ENCODE measurements around the gene DOCK2.

DOCK2 gene

DNA sequence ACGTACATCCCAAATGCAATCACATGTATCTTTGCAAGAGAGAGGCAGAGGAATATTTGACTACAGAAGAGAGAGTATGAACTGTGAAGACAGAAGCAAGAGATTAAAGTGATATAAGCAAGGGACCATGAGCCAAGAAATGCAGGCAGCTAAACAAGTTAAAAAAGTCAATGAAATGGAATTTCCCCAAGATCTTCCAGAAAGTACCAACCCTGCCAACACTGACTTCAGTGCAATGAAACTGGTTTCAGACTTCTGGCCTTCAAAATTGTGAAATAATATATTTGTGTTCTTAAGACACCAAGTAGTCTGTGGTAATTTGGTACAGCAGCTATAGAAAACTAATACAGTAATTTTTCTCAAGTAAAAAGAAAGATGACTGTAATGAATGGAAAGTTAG is 489.6 kb downstream of the DOCK2 start:
- Histone ChIP-seq H3K36me3 (ENCODE audit: control insufficient read depth in 2 of 2, insufficient read depth in 1 of 2, low read length in 2 of 2) (no peaks in the 10 kb centered on the region), H3K4me3 (ENCODE audit: low read depth, low read length) (no peak overlapping the region), H3K9me3 (ENCODE audit: control insufficient read depth, insufficient read depth, low read depth, low read length) (no peaks in the 10 kb centered on the region; the same call in 1 of the 2 replicates), H3K27ac (ENCODE audit: extremely low read depth, low read depth, low read length) (no peak overlapping the region), H3K4me1 (ENCODE audit: control insufficient read depth, insufficient read depth, low read length) (no peaks in the 10 kb centered on the region)
- TF ChIP-seq, protein P1, sequence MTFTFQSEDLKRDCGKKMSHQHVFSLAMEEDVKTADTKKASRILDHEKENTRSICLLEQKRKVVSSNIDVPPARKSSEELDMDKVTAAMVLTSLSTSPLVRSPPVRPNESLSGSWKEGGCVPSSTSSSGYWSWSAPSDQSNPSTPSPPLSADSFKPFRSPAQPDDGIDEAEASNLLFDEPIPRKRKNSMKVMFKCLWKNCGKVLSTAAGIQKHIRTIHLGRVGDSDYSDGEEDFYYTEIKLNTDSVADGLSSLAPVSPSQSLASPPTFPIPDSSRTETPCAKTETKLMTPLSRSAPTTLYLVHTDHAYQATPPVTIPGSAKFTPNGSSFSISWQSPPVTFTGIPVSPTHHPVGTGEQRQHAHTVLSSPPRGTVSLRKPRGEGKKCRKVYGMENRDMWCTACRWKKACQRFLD (tag by site-specific recombination; IDR thresholded peaks at IDR 0.05): no peak
- no peak for TF ChIP-seq ZNF423 (tag by site-specific recombination; IDR thresholded peaks at IDR 0.05)
- no peak for TF ChIP-seq ZNF768 (tag by site-specific recombination; IDR thresholded peaks at IDR 0.05)
- no peak for TF ChIP-seq GLI4 (tag by site-specific recombination; IDR thresholded peaks at IDR 0.05)
- TF ChIP-seq ZNF274 (IDR thresholded peaks at IDR 0.05; ENCODE audit: low read length): no peak
- no peak for TF ChIP-seq ZNF274 (tag by site-specific recombination; IDR thresholded peaks at IDR 0.05; ENCODE audit: borderline replicate concordance)
- TF ChIP-seq, protein P2, sequence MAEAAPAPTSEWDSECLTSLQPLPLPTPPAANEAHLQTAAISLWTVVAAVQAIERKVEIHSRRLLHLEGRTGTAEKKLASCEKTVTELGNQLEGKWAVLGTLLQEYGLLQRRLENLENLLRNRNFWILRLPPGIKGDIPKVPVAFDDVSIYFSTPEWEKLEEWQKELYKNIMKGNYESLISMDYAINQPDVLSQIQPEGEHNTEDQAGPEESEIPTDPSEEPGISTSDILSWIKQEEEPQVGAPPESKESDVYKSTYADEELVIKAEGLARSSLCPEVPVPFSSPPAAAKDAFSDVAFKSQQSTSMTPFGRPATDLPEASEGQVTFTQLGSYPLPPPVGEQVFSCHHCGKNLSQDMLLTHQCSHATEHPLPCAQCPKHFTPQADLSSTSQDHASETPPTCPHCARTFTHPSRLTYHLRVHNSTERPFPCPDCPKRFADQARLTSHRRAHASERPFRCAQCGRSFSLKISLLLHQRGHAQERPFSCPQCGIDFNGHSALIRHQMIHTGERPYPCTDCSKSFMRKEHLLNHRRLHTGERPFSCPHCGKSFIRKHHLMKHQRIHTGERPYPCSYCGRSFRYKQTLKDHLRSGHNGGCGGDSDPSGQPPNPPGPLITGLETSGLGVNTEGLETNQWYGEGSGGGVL (tag by site-specific recombination; IDR thresholded peaks at IDR 0.05): no peak
- no peak for TF ChIP-seq ZNF530 (tag by site-specific recombination; IDR thresholded peaks at IDR 0.05; ENCODE audit: low read depth)
- TF ChIP-seq ZNF24 (tag by site-specific recombination; IDR thresholded peaks at IDR 0.05): no peak
- TF ChIP-seq, protein P3, sequence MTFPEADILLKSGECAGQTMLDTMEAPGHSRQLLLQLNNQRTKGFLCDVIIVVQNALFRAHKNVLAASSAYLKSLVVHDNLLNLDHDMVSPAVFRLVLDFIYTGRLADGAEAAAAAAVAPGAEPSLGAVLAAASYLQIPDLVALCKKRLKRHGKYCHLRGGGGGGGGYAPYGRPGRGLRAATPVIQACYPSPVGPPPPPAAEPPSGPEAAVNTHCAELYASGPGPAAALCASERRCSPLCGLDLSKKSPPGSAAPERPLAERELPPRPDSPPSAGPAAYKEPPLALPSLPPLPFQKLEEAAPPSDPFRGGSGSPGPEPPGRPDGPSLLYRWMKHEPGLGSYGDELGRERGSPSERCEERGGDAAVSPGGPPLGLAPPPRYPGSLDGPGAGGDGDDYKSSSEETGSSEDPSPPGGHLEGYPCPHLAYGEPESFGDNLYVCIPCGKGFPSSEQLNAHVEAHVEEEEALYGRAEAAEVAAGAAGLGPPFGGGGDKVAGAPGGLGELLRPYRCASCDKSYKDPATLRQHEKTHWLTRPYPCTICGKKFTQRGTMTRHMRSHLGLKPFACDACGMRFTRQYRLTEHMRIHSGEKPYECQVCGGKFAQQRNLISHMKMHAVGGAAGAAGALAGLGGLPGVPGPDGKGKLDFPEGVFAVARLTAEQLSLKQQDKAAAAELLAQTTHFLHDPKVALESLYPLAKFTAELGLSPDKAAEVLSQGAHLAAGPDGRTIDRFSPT (tag by site-specific recombination; IDR thresholded peaks at IDR 0.05): no peak
- TF ChIP-seq ZNF514 (tag by site-specific recombination; IDR thresholded peaks at IDR 0.05): no peak
- TF ChIP-seq HOXC10 (CRISPR knock-in tag; IDR thresholded peaks at IDR 0.05): no peak
- no peak for TF ChIP-seq ZNF777 (tag by site-specific recombination; IDR thresholded peaks at IDR 0.05; ENCODE audit: borderline replicate concordance)
- TF ChIP-seq, protein P4, sequence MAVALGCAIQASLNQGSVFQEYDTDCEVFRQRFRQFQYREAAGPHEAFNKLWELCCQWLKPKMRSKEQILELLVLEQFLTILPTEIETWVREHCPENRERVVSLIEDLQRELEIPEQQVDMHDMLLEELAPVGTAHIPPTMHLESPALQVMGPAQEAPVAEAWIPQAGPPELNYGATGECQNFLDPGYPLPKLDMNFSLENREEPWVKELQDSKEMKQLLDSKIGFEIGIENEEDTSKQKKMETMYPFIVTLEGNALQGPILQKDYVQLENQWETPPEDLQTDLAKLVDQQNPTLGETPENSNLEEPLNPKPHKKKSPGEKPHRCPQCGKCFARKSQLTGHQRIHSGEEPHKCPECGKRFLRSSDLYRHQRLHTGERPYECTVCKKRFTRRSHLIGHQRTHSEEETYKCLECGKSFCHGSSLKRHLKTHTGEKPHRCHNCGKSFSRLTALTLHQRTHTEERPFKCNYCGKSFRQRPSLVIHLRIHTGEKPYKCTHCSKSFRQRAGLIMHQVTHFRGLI (tag by site-specific recombination; IDR thresholded peaks at IDR 0.05): no peak
- TF ChIP-seq PRDM1 (tag by site-specific recombination; IDR thresholded peaks at IDR 0.05): no peak
- no peak for TF ChIP-seq MEIS1 (CRISPR knock-in tag; IDR thresholded peaks at IDR 0.05; ENCODE audit: borderline replicate concordance)
- TF ChIP-seq ZNF585B (tag by site-specific recombination; IDR thresholded peaks at IDR 0.05): no peak
- TF ChIP-seq ZNF239 (tag by site-specific recombination; IDR thresholded peaks at IDR 0.05): no peak
- no peak for TF ChIP-seq KLF8 (tag by site-specific recombination; IDR thresholded peaks at IDR 0.05)
- TF ChIP-seq ZNF624 (tag by site-specific recombination; IDR thresholded peaks at IDR 0.05): no peak
- TF ChIP-seq, protein P5, sequence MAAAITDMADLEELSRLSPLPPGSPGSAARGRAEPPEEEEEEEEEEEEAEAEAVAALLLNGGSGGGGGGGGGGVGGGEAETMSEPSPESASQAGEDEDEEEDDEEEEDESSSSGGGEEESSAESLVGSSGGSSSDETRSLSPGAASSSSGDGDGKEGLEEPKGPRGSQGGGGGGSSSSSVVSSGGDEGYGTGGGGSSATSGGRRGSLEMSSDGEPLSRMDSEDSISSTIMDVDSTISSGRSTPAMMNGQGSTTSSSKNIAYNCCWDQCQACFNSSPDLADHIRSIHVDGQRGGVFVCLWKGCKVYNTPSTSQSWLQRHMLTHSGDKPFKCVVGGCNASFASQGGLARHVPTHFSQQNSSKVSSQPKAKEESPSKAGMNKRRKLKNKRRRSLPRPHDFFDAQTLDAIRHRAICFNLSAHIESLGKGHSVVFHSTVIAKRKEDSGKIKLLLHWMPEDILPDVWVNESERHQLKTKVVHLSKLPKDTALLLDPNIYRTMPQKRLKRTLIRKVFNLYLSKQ (tag by site-specific recombination; IDR thresholded peaks at IDR 0.05; ENCODE audit: borderline replicate concordance): no peak
- POLR2A ChIA-PET: no interaction called here
- CTCF ChIA-PET: interaction anchor here (1.5 kb wide), 1 partner anchor 25 kb away, joined by 4 read pairs; no protein-coding TSS in a partner anchor

Measured in HEK293 (cell line).